K562 (cell line): Measurements from ENCODE around the gene EIF3M. TPM values are rescaled to one million over a fixed set of nuclear protein-coding genes. Genes with fewer than 3 reads are reported as not detected.
A peak's percentile ranks its signal among the peaks of the same experiment; 100 is the strongest.

Source experiments
- ATAC-seq: fragments of 200-7000 bp; cut with Tn5 transposase; 3 replicates; pipeline ENCODE4 v1.9.1; 2020; ENCODE audit warnings: moderate library complexity
- BruUV-seq: library from RNA; stranded (reverse); fragments of 400-500 nt; replicated peaks from 2 replicates; lab custom pipeline; 2021; lab: Mats Ljungman, UMichigan
- CTCF ChIA-PET: fragments of 300-600 bp; formaldehyde crosslinking; extraction: SDS; loops from one replicate; lab custom pipeline; 2021; ENCODE audit warnings: low intra/inter-chr PET ratio; lab: Yijun Ruan, JAX
- POLR2A ChIA-PET: fragments of 300-600, 350-650 bp; sonication (Branson Sonifier 250); formaldehyde crosslinking; extraction: SDS; loops from one replicate; lab custom pipeline; 2021; ENCODE audit warnings: antibody characterized with exemption, inconsistent platforms; lab: Yijun Ruan, JAX
- DNase-seq, 4 experiments: peaks; one replicate each; pipeline versions ENCODE4 v3.0.0 to v3.0.0-alpha.2; 2011 to 2018; ENCODE audit warnings: low spot score in 3 of 4, mixed read lengths in 3 of 4; ENCODE audit errors: extremely low read depth in 1 of 4
- FAIRE-seq: peaks from 2 replicates; lab custom pipeline; 2011; peaks lifted over from hg19 to GRCh38; lab: Jason Lieb, UNC
- H2AFZ ChIP-seq: 2 replicates; pipeline ENCODE4 v1.6.0; 2011; ENCODE audit warnings: low read depth, low read length, control low read depth, inconsistent platforms
- H3K27ac ChIP-seq: fragments of 200-600 bp; 3 replicates; pipeline ENCODE4 v1.8.0; 2011; ENCODE audit warnings: low read depth, mild to moderate bottlenecking, control low read depth, inconsistent platforms, low read length, moderate library complexity, mixed read lengths; ENCODE audit errors: extremely low read depth
- H3K27me3 ChIP-seq, 2 experiments: fragments of 300-600 bp in 1 of 2; 2 replicates in 1 of 2; 3 replicates in 1 of 2; pipeline versions ENCODE4 v1.6.0 to v1.8.0; 2011; ENCODE audit warnings: inconsistent platforms in 2 of 2, low read length in 2 of 2, mild to moderate bottlenecking in 1 of 2, mixed read lengths in 1 of 2, moderate library complexity in 1 of 2; ENCODE audit not compliant: control insufficient read depth in 2 of 2, insufficient read depth in 2 of 2
- H3K36me3 ChIP-seq: fragments of 300-600 bp; 3 replicates; pipeline ENCODE4 v1.8.0; 2011; ENCODE audit warnings: mild to moderate bottlenecking, low read length, inconsistent platforms; ENCODE audit not compliant: control insufficient read depth, insufficient read depth
- H3K4me1 ChIP-seq, 2 experiments: fragments of 200-600 bp in 1 of 2; replicated peaks in 1 of 2; 2 replicates in 1 of 2; 3 replicates in 1 of 2; pipeline versions ENCODE4 v1.5.1 to v1.8.0; 2011; ENCODE audit warnings: inconsistent platforms in 2 of 2, low read length in 2 of 2, mild to moderate bottlenecking in 1 of 2, mixed read lengths in 1 of 2, moderate library complexity in 1 of 2; ENCODE audit not compliant: control insufficient read depth in 2 of 2, insufficient read depth in 2 of 2
- H3K4me2 ChIP-seq: 2 replicates; pipeline ENCODE4 v1.6.1; 2011; ENCODE audit warnings: low read length, control low read depth, inconsistent platforms, mixed read lengths; ENCODE audit not compliant: insufficient read depth
- H3K4me3 ChIP-seq: fragments of 200-600 bp; sonication (generic), shearing (Covaris generic); 2 replicates; pipeline ENCODE4 v1.5.1; 2016; ENCODE audit warnings: control low read depth, inconsistent platforms
- H3K79me2 ChIP-seq: fragments of 200-600 bp; 3 replicates; pipeline ENCODE4 v1.8.0; 2011; ENCODE audit warnings: low read length, inconsistent platforms; ENCODE audit not compliant: control insufficient read depth, insufficient read depth
- H3K9ac ChIP-seq, 2 experiments: 2 replicates each; pipeline versions ENCODE4 v1.6.0 to v1.6.1; 2011; ENCODE audit warnings: low read depth in 2 of 2, low read length in 2 of 2, control low read depth in 1 of 2, inconsistent platforms in 1 of 2, mild to moderate bottlenecking in 1 of 2, mixed read lengths in 1 of 2; ENCODE audit not compliant: insufficient read depth in 1 of 2
- H3K9me1 ChIP-seq: one replicate; pipeline ENCODE4 v1.6.0; 2011; ENCODE audit warnings: inconsistent platforms, mild to moderate bottlenecking, low read length, moderate library complexity; ENCODE audit not compliant: control insufficient read depth, insufficient read depth
- H3K9me3 ChIP-seq: replicated peaks from 2 replicates; pipeline ENCODE4 v1.5.1; 2011; ENCODE audit warnings: low read depth, low read length, inconsistent platforms; ENCODE audit not compliant: control insufficient read depth, insufficient read depth
- H4K20me1 ChIP-seq: replicated peaks from 2 replicates; pipeline ENCODE4 v1.6.1; 2011; ENCODE audit warnings: low read length, inconsistent platforms, mixed read lengths; ENCODE audit not compliant: control insufficient read depth, insufficient read depth
- RAD21 ChIP-seq, 2 experiments: fragments of 250-450 bp in 1 of 2; fragments of 450-650 bp in 1 of 2; sonication (Bioruptor Pico) in 1 of 2; formaldehyde crosslinking in 1 of 2; IDR thresholded peaks in 1 of 2; conservative IDR thresholded peaks in 1 of 2; 2 replicates each; pipeline versions ENCODE4 v1.4.0 to v1.8.0; 2020 to 2022; ENCODE audit warnings: mild to moderate bottlenecking in 2 of 2, moderate library complexity in 1 of 2
- SMC3 ChIP-seq: conservative IDR thresholded peaks from 2 replicates; pipeline ENCODE4 v1.6.1; 2011; ENCODE audit warnings: low read depth, low read length, improper control_type of control experiment; ENCODE audit not compliant: insufficient read depth
- WGBS: fragments of 100-300 bp; shearing (Covaris generic); methylation state at CpG from one replicate; pipeline ENCODE4 v1.1.6; 2016; ENCODE audit warnings: low coverage, mixed read lengths; ENCODE audit not compliant: insufficient coverage; ENCODE audit errors: missing lambda C conversion rate; 5-methylcytosine and 5-hydroxymethylcytosine counted together
- in situ Hi-C: fragments of 300-500 bp; cut with MboI; formaldehyde crosslinking; loops from 4 replicates; pipeline ENCODE4 v1.15.0; 2018; ENCODE audit warnings: inconsistent platforms, mixed read lengths
- intact Hi-C: fragments of 100-400 bp; cut with micrococcal nuclease; formaldehyde crosslinking; loops from 2 replicates; pipeline ENCODE4 v1.14.2; 2022
- polyA plus RNA-seq, 8 experiments: library from polyadenylated mRNA; depleted of rRNA in 4 of 8; stranded (reverse) in 5 of 8; unstranded in 3 of 8; fragments of >200 nt; fragmentation: Nextera tagmentation in 2 of 8; fragmentation: Illumina TruSeq in 1 of 8; extraction: Ambion mirVana in 2 of 8; extraction: Trizol in 1 of 8; gene quantifications; 2 replicates each; pipeline versions ENCODE4 v1.2.1 to v1.2.3, GENCODE V29; 2011 to 2014; ENCODE audit warnings: inconsistent platforms in 1 of 8, missing spikeins in 1 of 8
- total RNA-seq, 7 experiments: library from RNA; depleted of rRNA in 6 of 7; stranded (reverse); fragments of >200 nt in 6 of 7; fragmentation: Illumina TruSeq in 2 of 7; extraction: Trizol in 2 of 7; gene quantifications; 2 replicates each; pipeline versions ENCODE4 v1.2.1 to v1.2.3, GENCODE V29; 2011 to 2021; ENCODE audit warnings: low replicate concordance in 1 of 7
- TF ChIP-seq, protein P1 (sequence below), 2 experiments: fragments of 450-650 bp; formaldehyde crosslinking in 1 of 2; IDR thresholded peaks; 2 replicates each; pipeline versions ENCODE4 v1.4.0 to v1.6.1; 2014 to 2020; ENCODE audit warnings: mild to moderate bottlenecking in 2 of 2, borderline replicate concordance in 1 of 2, low read depth in 1 of 2
- TF ChIP-seq, protein P2 (sequence below): IDR thresholded peaks from 2 replicates; pipeline ENCODE4 v1.6.1; 2011; ENCODE audit not compliant: insufficient read length; ENCODE audit errors: extremely low read depth
- TF ChIP-seq, protein P3 (sequence below), 3 experiments: IDR thresholded peaks in 2 of 3; conservative IDR thresholded peaks in 1 of 3; 2 replicates each; pipeline ENCODE4 v1.5.1; 2011 to 2012; ENCODE audit warnings: low read length in 3 of 3, mild to moderate bottlenecking in 3 of 3, control low read depth in 2 of 3, improper control_type of control experiment in 1 of 3, inconsistent platforms in 1 of 3, low read depth in 1 of 3, mixed read lengths in 1 of 3, moderate library complexity in 1 of 3; ENCODE audit not compliant: insufficient read depth in 2 of 3

EIF3M gene
- total and polyA plus RNA-seq, 9 of the 15 experiments (the other 6 are each of a cell fraction or from before 2014, with no cell fraction given): 602 to 2,015 (median 1,058) TPM

DNA sequence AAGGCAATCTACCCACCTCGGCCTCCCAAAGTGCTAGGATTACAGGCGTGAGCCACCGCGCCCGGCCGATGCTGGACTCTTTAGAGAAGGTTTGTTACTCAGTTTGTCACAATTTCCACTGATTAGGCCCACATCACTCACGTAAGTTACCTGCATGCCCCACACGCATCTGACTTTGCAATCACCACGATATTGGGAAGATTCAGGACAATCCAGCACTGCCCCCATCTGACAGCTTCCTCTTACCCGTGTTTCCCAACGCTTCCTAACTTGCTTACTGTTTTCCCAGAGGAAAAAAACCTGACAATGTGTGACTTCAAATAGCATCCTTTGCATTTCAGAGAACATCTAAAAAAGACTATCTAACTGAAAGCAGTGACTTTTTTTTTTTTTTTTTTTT, 21.8 kb upstream of the EIF3M start:
- H3K4me3 ChIP-seq: no peak overlapping the region
- no peaks in the 10 kb centered on the region for H3K9me1 ChIP-seq
- no peak overlapping the region for H3K27ac ChIP-seq
- no TSS peak for BruUV-seq
- no peaks in the 10 kb centered on the region for H3K36me3 ChIP-seq
- H3K4me2 ChIP-seq: no peak overlapping the region
- CTCF ChIA-PET: interaction anchor here (0.7 kb wide), 1 partner anchor 239 kb away, joined by 4 read pairs; no protein-coding TSS in a partner anchor
- in situ Hi-C loops: no loop called here
- ATAC-seq: peak; percentile 33; the same call in 2 of the 3 replicates
- H3K27me3 ChIP-seq: no peaks in the 10 kb centered on the region
- TF ChIP-seq, protein P1, sequence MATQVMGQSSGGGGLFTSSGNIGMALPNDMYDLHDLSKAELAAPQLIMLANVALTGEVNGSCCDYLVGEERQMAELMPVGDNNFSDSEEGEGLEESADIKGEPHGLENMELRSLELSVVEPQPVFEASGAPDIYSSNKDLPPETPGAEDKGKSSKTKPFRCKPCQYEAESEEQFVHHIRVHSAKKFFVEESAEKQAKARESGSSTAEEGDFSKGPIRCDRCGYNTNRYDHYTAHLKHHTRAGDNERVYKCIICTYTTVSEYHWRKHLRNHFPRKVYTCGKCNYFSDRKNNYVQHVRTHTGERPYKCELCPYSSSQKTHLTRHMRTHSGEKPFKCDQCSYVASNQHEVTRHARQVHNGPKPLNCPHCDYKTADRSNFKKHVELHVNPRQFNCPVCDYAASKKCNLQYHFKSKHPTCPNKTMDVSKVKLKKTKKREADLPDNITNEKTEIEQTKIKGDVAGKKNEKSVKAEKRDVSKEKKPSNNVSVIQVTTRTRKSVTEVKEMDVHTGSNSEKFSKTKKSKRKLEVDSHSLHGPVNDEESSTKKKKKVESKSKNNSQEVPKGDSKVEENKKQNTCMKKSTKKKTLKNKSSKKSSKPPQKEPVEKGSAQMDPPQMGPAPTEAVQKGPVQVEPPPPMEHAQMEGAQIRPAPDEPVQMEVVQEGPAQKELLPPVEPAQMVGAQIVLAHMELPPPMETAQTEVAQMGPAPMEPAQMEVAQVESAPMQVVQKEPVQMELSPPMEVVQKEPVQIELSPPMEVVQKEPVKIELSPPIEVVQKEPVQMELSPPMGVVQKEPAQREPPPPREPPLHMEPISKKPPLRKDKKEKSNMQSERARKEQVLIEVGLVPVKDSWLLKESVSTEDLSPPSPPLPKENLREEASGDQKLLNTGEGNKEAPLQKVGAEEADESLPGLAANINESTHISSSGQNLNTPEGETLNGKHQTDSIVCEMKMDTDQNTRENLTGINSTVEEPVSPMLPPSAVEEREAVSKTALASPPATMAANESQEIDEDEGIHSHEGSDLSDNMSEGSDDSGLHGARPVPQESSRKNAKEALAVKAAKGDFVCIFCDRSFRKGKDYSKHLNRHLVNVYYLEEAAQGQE (IDR thresholded peaks at IDR 0.05; ENCODE audit: borderline replicate concordance): peak; percentile 49; the same call in 1 of the 2 replicates
- TF ChIP-seq, protein P1 (CRISPR knock-in tag; IDR thresholded peaks at IDR 0.05; ENCODE audit: low read depth): no peak
- TF ChIP-seq RAD21 (CRISPR knock-in tag; conservative IDR thresholded peaks at IDR 0.05 in 1 of 2, IDR thresholded peaks at IDR 0.05 in 1 of 2) (peak; percentile 21 to 54; a peak in 2 of 4 replicates), SMC3 (0 out of 2 replicates have a peak, but pooled peaks have one; percentile 15)
- TF ChIP-seq, protein P2, sequence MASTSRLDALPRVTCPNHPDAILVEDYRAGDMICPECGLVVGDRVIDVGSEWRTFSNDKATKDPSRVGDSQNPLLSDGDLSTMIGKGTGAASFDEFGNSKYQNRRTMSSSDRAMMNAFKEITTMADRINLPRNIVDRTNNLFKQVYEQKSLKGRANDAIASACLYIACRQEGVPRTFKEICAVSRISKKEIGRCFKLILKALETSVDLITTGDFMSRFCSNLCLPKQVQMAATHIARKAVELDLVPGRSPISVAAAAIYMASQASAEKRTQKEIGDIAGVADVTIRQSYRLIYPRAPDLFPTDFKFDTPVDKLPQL: no peak
- TF ChIP-seq, protein P3, sequence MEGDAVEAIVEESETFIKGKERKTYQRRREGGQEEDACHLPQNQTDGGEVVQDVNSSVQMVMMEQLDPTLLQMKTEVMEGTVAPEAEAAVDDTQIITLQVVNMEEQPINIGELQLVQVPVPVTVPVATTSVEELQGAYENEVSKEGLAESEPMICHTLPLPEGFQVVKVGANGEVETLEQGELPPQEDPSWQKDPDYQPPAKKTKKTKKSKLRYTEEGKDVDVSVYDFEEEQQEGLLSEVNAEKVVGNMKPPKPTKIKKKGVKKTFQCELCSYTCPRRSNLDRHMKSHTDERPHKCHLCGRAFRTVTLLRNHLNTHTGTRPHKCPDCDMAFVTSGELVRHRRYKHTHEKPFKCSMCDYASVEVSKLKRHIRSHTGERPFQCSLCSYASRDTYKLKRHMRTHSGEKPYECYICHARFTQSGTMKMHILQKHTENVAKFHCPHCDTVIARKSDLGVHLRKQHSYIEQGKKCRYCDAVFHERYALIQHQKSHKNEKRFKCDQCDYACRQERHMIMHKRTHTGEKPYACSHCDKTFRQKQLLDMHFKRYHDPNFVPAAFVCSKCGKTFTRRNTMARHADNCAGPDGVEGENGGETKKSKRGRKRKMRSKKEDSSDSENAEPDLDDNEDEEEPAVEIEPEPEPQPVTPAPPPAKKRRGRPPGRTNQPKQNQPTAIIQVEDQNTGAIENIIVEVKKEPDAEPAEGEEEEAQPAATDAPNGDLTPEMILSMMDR (IDR thresholded peaks at IDR 0.05 in 2 of 3, conservative IDR thresholded peaks at IDR 0.05 in 1 of 3; ENCODE audit: insufficient read depth in 2 of 3, low read depth in 1 of 3, low read length in 3 of 3): peak in 2 of 3 experiments; percentile 28 to 44; a peak in 2 of 6 replicates
- TF ChIP-seq, all 486 proteins: peak for 4
- intact Hi-C loops: loop anchor here (2.0 to 5.0 kb wide), 2 partner anchors 175 to 240 kb away; no protein-coding TSS in a partner anchor
- POLR2A ChIA-PET: interaction anchor here (1.2 kb wide), 1 partner anchor 9 kb away, joined by 4 read pairs; no protein-coding TSS in a partner anchor
- H3K4me1 ChIP-seq: peaks cover 0 to 3% of the 10 kb centered on the region in 2 experiments; a peak in 1 of 5 replicates
- DNase-seq: no peak
- no peak overlapping the region for H2AFZ ChIP-seq
- no peak for FAIRE-seq
- H3K9ac ChIP-seq: no peak overlapping the region
- no peaks in the 10 kb centered on the region for H3K9me3 ChIP-seq
- no peaks in the 10 kb centered on the region for H3K79me2 ChIP-seq
- 46% methylated on average over 11 of the region's 11 CpGs for WGBS
- H4K20me1 ChIP-seq: no peaks in the 10 kb centered on the region
